Osteocyte (in vitro differentiated cells): ENCODE results near the gene OSBPL6. TPM values are rescaled to one million over a fixed set of nuclear protein-coding genes. Genes with fewer than 3 reads are reported as not detected.
A peak's percentile ranks its signal among the peaks of the same experiment; 100 is the strongest.
"Not testable (repeated sequence)": the region's sequence is repeated elsewhere in the genome, so short reads cannot be mapped to it uniquely, and the experiment has no call there.

Source experiments
- DNase-seq: peaks from one replicate; pipeline ENCODE4 v3.0.0; 2021; ENCODE audit warnings: mixed read lengths; ENCODE audit not compliant: unreplicated experiment; ENCODE audit errors: extremely low spot score
- H3K27ac Mint-ChIP-seq: one replicate; pipeline ENCODE4 v1.8.0; 2021; ENCODE audit warnings: mild to moderate bottlenecking, mixed read lengths; ENCODE audit not compliant: unreplicated experiment
- H3K27me3 Mint-ChIP-seq: one replicate; pipeline ENCODE4 v1.8.0; 2021; ENCODE audit warnings: mixed read lengths; ENCODE audit not compliant: unreplicated experiment
- H3K36me3 Mint-ChIP-seq: one replicate; pipeline ENCODE4 v1.8.0; 2021; ENCODE audit warnings: mixed read lengths; ENCODE audit not compliant: unreplicated experiment
- H3K4me1 Mint-ChIP-seq: one replicate; pipeline ENCODE4 v1.8.0; 2021; ENCODE audit warnings: mixed read lengths; ENCODE audit not compliant: unreplicated experiment
- H3K4me3 Mint-ChIP-seq: one replicate; pipeline ENCODE4 v1.8.0; 2021; ENCODE audit warnings: mild to moderate bottlenecking, moderate library complexity, mixed read lengths; ENCODE audit not compliant: unreplicated experiment
- H3K9me3 Mint-ChIP-seq: one replicate; pipeline ENCODE4 v1.8.0; 2021; ENCODE audit warnings: mixed read lengths; ENCODE audit not compliant: unreplicated experiment
- CTCF ChIP-seq: fragments of 200-600 bp; sonication (generic); IDR thresholded peaks from 2 replicates; pipeline ENCODE4 v1.5.0; 2021; ENCODE audit warnings: antibody characterized with exemption, mild to moderate bottlenecking, moderate library complexity
- total RNA-seq: library from RNA; stranded (reverse); gene quantifications from 2 replicates; pipeline ENCODE4 v1.2.1, GENCODE V29; 2021

OSBPL6 gene
- total RNA-seq, 1 donor from 2014 or later, result 3.9 TPM

- TF ChIP-seq CTCF, result no peak
- Mint-ChIP-seq H3K27me3 (no peaks in the 10 kb centered on the region), H3K9me3 (no peaks in the 10 kb centered on the region), H3K4me1 (peaks cover 13% of the 10 kb centered on the region), H3K4me3 (no peak overlapping the region), H3K36me3 (peaks cover 2% of the 10 kb centered on the region), H3K27ac (no peak overlapping the region)
- DNase-seq, result no peak
These were observed 224.1 kb downstream of the OSBPL6 start for GRCh38 chr2:178418426-178418825.

- Mint-ChIP-seq H3K27ac (no peak overlapping the region), H3K27me3 (no peaks in the 10 kb centered on the region), H3K9me3 (no peaks in the 10 kb centered on the region), H3K4me1 (peaks cover 12% of the 10 kb centered on the region), H3K4me3 (no peak overlapping the region), H3K36me3 (peaks cover 2% of the 10 kb centered on the region)
- peak; percentile 38 for TF ChIP-seq CTCF
- no peak for DNase-seq
These were observed 224.8 kb downstream of the OSBPL6 start for GRCh38 chr2:178419123-178419522.

- Mint-ChIP-seq H3K4me3 (no peak overlapping the region), H3K36me3 (peaks cover 6% of the 10 kb centered on the region), H3K27me3 (no peaks in the 10 kb centered on the region), H3K9me3 (peaks cover 10% of the 10 kb centered on the region), H3K4me1 (peaks cover 3% of the 10 kb centered on the region), H3K27ac (no peak overlapping the region)
- no peak for TF ChIP-seq CTCF
- no peak for DNase-seq
These were observed 226.2 kb downstream of the OSBPL6 start for GRCh38 chr2:178420463-178420999.

- no peak for TF ChIP-seq CTCF
- Mint-ChIP-seq H3K27ac (no peak overlapping the region), H3K4me3 (no peak overlapping the region), H3K36me3 (peaks cover 19% of the 10 kb centered on the region), H3K4me1 (peaks cover 2% of the 10 kb centered on the region), H3K27me3 (no peaks in the 10 kb centered on the region), H3K9me3 (peaks cover 16% of the 10 kb centered on the region)
- no peak for DNase-seq
These were observed 227.8 kb downstream of the OSBPL6 start for GRCh38 chr2:178422097-178422496.

- Mint-ChIP-seq H3K36me3 (peaks cover 23% of the 10 kb centered on the region), H3K9me3 (peaks cover 16% of the 10 kb centered on the region)
- DNase-seq, H3K4me1 Mint-ChIP-seq, H3K4me3 Mint-ChIP-seq, H3K27me3 Mint-ChIP-seq, H3K27ac Mint-ChIP-seq: not testable (repeated sequence)
These were observed 229.4 kb downstream of the OSBPL6 start for GRCh38 chr2:178423746-178424145.
